OCI-LY3 (cell line): ENCODE measurements around the gene LRRIQ3.

Experiments
- CTCF ChIP-seq: fragments of 200-600, 300-600 bp; sonication (generic); IDR thresholded peaks from 2 replicates; pipeline ENCODE4 v1.5.1; 2014; ENCODE audit warnings: antibody characterized with exemption, low read length, low read depth
- EZH2phosphoT487 ChIP-seq: fragments of 200-600 bp; shearing (Covaris generic); IDR thresholded peaks from 2 replicates; pipeline ENCODE4 v1.6.1; 2018; ENCODE audit warnings: antibody characterized with exemption, mixed run types, low read depth

DNA sequence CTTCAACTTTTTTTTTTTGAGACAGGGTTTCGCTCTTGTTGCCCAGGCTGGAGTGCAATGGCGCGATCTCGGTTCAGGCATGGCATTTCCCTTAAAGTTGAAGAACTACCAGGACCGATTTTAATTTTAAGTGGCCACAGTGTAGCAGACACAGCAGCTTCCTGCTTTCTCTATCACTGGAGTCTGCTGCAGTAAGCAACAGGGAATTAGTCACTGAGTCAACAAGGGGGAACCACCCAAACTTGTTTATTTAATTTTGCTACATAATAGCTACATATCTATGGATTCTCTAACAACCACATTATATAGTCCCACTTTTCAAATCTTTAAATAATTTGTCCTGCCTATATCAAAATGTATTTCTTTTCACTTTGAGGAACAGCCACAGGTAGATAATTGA, 24.7 kb upstream of the LRRIQ3 start:
- TF ChIP-seq CTCF (no peak), EZH2phosphoT487 (no peak)
